GM21390 (cell line): ENCODE measurements around the gene F12.
"Not testable (repeated sequence)": the region's sequence is repeated elsewhere in the genome, so short reads cannot be mapped to it uniquely, and the experiment has no call there.

Experiments
- ATAC-seq: cut with Tn5 transposase; IDR thresholded peaks from one replicate; pipeline ENCODE4 v1.9.1; 2021; ENCODE audit not compliant: unreplicated experiment

Gene F12

DNA sequence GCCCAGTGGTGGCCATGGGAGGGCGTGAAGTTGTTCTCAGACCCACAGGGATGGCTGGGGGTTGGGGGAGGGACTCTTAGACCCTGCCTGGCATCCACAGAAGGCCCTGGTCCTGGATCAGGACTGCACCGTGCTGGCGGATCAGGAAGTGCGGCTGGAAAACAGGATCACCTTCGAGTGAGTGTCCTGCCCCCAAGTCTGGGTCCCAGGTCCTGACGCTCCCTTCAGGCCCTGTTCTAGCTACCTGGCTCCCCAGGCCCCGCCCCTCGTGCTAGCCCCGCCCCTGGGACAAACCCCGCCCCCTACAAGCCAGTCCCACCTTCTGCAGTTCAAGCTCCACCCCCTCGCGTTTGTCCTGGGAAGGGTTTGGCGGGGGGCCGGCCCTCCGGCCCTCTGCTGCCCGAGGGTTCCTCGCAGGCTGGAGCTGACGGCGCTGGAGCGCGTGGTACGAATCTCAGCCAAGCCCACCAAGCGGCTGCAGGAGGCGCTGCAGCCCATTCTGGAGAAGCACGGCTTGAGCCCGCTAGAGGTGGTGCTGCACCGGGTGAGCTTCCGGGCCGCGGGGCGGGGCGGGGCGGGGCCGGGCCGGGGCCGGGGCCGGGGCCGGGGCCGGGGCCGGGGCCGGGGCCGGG lies 38.8 kb downstream of the F12 start:
- peak; percentile 78 for ATAC-seq

DNA sequence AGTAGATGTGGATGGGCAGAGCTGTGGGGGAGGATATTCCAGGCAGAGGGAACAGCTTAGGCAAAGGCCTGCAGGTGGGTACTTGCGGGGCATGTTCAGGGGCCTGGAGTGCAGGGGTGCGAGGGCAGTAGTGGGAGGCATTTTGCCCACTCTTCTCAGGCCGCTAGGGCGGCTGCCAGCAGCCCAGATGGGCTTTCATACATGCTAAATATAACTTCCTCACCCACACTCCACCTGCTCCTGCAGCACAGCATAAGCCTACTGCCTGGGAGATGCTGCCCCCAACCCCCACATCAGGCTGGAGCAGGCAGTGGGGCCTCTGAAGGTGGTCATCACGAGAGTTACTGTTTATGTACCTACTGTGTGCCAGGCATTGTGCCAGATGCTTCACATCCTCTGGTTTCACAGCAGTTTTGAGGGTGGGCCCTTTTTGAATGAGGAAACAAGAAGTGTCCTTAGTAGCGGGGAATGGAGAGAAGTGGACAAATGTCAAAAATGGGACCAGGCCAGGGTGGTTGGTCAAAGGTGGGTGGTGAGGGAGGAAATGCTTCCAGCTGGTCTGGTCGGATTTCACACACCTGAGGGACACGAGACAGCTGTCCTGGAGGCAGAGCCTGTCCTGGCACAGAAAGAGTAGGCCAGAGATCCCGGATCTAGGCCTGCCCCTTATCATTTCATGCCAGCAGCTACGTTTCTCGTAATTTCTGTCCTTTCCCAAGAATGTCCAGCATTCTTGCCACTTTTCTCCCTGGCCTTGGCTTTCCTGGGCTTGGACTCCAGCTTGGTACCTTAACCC lies 39.5 kb downstream of the F12 start:
- ATAC-seq: no peak

DNA sequence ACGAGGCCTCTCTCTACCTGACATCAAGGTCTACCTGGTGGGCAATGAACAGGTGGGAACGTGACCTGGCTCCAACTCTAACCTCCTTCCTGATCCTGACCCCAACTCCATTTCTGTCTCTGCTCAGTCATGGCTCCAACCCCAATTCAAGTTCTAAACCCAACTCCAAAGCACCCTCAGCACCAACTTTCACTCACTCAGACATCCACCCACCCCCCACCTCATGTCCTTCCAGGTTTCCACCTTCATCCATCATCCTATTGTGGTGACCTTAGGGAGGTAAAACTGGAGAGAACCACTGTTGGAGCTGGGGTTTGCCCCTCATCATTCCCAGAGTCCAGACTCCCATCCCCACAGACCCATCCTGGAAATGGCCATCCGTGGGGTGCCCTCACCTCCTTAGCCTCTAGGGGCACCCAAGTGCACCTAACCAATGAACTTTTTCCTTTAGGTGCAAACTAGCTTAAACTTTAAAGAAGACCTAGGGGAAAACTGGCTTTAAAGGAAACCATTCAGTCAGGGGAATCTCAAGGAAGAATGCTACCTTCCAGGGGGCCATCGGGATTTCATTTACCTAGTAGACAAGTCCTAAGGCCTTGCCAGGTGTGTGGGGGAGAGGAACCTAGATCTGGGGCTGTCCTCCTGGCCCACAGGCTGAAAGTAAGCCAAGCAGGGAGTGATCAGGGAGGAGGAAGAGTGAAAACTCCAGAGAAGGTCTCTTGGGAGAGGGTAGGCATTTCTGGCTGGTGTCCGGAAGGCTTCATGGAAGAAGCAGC lies 40.3 kb downstream of the F12 start:
- no peak for ATAC-seq

DNA sequence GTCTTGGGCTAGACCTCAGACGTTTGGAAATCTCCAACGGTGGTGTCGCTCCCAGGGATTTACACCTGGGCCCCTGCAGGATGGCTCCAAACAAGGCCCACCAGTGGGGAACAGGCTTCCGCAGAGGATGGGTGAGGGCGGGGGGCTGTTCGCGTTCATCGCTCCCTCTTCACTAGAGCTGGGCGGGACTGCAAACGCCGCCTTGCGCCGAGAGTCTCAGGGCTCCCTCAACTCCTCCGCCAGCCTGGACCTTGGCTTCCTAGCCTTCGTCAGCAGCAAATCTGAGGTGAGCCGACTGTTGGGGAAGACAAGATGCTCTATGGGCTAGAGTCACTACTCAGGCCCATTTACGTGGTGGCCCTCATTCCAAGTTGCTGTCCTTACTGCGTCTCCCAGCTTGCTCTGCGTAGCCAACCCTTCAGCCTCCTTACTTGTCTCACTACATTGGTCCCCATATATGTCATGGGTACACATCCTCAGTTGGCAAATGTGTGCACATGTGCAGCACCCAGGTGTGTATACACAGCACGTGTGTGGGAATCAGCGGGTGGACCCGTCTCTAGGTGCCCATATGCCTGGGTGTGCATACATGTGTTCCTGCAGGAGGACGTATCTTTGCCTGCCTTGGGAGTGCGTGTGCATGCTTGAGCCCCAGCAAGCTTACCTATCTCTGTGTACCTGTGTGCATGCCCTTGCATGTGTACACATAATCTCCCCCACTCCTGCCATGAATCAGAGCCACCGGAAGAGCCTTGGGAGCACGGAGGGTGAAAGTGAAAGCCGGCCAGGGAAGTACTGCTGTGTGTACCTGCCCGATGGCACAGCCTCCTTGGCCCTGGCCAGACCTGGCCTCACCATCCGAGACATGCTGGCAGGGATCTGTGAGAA lies 41.1 kb downstream of the F12 start:
- no peak for ATAC-seq

DNA sequence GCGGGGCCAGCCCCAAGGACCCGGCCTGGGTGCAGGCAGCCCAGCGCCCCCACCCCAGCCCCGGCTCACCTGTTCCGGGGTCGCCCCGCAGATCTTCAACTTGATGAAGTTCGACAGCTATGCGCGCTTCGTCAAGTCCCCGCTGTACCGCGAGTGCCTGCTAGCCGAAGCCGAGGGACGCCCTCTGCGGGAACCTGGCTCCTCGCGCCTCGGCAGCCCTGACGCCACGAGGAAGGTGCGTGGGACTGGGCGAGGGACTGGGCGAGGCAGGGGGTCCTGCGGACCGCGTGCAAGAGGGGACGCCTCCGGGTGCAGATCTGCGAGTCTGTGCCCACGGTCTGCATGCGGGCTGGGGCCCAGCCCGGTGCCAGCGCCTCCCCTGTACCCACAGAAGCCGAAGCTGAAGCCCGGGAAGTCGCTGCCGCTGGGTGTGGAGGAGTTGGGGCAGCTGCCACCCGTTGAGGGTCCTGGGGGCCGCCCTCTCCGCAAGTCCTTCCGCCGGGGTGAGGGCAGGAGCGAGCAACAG lies 42.0 kb downstream of the F12 start:
- ATAC-seq: no peak

DNA sequence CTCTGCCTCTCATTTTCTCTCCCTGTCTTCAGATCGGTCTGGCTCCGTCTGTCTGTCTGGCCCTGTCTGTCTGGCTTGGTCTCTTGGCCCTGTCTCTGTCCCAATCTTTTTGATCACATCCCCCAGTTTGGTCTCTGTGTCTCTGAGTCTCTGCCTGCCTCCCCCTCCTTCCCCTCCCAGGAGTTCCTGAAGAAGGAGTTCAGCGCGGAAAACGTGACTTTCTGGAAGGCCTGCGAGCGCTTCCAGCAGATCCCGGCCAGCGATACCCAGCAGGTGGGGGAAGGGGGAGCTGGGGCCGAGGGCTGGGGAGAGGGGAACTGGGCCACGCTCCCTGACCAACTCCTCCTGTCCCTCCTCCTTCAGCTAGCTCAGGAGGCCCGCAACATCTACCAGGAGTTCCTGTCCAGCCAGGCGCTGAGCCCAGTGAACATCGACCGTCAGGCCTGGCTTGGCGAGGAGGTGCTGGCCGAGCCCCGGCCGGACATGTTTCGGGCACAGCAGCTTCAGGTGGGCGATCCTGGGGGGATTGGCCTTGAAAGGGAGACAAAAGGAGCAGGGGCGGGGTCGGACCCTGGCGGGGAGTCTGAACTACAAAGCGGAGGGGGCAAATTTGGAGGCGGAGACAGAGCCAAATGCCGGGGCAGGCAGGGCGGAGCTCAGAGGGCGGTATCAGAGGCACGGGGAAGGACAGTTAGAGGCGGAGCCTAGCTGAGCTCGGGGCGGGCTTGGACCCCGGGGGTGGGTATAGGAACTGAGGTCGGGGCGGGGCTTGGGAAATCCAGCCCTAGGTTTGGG lies 42.6 kb downstream of the F12 start:
- ATAC-seq: no peak

DNA sequence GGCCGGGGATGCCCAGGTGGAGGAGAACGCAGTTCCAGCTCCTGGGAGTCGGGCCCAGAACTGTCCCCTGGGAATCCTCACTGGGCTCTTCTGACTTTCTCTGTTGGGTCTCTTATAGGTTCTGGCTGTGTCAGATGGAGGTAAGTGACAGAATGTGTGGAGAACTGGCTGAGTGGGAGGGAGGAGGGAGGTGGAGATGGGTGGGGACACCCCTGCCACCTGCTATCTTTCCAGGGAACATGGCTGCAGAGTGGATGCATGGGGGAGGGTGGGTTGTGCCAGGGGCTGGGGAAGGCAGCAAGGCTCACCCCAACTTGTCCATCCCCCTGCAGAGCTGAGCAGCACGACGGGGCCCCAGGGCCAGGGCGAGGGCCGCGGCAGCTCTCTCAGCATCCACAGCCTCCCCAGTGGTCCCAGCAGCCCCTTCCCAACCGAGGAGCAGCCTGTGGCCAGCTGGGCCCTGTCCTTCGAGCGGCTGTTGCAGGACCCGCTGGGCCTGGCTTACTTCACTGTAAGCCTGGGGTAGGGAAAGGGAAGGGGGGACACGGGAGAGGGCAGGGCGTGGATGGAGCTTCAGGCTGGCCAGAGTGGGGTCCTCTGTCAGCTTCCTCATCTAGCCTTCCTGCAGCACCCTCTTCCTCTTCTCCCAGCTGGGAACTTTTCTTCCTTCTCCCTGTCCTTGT lies 43.4 kb downstream of the F12 start:
- ATAC-seq: no peak

DNA sequence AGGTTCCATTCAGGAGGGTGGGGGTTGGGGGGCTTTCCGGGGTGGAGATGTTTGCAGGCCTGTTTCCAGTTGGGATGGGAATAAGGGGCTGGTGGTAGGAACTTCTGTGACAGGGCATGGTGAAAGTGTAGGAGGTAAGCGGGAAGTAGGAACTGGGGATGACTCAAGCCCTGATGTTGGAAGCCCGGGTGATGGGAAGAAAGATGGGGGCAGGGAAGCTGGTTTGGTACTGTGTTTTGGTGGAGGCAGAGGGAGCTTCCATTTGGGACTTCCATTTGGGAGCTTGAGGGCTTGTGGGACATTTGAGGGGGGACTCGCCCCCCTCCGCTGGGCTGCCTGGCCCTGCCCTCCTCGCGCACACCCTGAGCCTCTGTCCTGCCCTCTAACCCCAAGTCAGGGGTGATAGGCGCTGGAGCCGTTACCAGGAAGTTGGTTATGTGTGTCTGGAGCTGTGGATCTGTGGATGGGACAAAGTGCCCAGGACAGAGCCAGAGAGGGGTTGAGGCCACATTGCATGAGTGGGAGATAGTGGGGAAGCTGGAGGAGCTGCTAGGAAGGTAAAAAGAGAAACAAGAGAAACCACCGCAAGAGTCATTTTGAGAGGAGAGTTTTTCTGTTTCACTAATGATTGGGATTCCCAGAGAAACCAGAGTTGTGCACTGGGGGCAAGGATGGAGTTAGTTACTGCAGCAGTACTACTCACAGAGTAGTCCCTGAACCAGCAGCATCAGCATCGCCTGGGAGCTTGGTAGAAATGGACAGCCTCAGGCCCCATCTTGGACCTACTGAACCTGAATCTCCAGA lies 45.0 kb downstream of the F12 start:
- ATAC-seq: peak; percentile 40

DNA sequence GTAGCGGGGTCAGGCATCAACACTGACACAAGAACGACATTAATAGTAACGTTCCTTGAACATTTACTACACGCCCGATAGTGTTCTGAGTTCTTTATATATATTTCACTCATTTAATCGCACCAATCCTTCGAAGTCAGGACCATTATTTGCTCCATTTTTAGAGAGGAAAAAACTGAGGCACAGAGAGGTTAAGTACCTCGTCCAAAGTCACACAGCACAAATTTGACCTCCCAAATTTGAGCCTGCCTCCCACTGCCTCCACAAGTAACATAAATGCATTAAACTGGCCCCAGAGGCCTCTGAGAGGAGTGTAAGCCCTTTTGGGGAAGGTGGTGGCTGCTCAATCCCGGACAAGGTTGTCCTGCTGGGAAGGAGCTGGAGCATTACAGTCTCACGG lies 45.8 kb downstream of the F12 start:
- no peak for ATAC-seq

DNA sequence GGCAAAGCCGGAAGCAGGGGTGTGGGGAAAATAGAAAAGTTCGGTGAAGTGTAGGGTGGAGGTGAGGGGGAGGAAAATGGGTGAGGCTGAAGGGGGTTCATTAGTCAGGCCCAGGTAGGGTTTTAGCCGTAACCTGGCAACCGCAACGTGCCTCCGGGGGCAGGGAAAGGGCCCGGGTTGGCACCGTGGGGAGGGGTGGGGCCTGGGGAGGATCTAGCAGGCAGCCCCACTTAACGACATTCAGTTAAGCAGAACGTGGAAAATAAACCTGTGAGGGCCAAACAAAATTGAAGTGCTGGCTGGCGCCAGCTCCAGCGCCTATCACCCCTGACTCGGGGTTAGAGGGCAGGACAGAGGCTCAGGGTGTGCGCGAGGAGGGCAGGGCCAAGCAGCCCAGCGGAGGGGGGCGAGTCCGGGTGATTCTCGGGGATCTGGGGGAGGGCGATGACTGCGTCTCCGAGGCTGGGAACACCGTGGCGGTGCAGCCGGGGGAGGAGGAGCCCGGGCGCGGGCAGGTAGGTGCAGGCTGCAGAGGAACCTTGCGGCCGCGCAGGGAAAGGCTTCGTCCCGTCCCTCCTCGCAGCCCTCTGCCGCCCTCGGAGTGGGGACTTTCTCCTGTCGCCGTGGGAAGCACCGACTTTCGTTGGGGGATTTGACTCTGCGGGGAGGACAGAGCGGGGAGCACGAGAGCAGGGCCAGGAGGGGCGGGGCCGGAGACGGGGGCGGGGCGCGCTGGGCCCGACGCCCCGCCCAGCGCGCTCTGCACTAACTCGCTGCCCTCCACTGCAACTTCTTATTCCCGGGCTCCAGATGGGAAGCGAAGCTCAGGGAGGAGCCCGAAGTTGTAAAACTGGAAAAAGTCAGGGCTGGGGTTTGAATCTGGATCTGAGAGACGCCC lies 46.5 kb downstream of the F12 start:
- ATAC-seq: peak; percentile 40

DNA sequence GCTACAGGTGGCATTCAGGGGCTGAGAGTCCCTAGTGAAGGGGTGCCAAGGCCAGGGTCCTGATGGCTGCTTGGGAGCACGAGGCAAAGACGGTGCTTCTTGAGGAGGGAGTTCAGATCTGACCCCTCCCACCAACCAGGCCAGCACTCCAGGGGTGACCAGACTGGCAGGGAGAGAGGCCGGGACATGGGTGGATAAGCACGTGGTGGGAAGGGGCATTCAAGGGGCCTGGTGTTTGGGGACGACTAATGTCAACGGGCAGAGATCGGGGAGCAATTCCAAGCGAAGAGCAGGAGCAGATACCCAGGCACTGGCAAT lies 47.1 kb downstream of the F12 start:
- ATAC-seq: no peak

DNA sequence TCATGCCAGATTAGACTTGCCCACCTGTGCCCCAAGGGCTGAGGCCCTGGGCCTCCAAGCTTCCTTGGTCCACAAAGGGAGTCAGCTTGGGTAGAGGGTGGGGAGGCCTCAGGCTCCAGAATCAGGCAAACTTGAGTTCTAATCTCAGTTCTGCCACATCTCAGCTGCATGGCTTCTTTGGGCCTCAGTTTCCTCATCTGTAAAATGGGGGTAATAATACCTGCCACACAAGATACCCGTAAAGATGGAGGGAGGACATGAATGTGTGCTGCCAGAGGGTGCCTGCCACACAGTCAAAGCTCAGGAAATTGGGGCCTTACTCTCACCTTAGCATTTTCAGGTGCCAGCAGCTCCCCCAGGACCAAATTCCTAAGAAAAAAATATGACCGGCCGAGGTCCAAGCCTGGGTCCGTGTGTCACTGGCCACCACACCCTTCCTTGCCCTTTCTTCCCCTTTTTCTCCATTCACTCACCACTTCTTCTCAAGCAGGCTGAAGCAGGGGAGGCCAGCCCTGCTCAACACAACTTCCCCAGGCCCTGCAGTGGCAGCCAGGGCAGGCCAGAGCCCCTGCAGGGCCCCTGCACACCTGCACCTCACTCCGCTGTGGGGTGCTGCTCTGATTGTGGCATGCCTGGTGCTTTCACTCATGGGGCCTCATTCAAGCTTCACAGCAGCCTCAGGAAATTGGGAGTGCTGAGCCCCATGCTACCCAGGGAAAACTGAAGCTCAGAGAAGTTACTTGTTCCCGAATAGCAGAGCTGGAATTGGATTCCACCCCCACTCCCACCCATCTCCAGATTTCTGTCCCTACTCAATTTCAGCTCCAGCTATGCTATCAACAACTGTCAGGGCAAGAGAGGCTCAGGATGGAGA lies 47.7 kb downstream of the F12 start:
- ATAC-seq: no peak

DNA sequence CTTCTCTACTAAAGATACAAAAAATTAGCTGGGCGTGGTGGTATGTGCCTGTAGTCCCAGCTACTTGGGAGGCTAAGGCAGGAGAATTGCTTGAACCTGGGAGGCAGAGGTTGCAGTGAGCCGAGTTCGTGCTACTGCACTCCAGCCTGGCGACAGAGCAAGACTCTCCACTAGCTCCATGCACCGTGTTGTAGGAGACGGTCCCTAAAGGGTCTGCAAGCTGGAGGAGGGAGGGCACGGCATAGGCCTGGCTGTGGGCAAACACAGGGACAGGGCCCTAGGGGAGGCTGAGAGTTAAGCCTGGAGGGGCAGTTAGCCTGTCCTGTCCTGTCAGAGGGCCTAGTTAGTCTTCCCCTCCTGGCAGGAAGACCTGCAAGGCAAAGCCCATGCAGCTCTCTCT lies 48.6 kb downstream of the F12 start:
- ATAC-seq: not testable (repeated sequence)

DNA sequence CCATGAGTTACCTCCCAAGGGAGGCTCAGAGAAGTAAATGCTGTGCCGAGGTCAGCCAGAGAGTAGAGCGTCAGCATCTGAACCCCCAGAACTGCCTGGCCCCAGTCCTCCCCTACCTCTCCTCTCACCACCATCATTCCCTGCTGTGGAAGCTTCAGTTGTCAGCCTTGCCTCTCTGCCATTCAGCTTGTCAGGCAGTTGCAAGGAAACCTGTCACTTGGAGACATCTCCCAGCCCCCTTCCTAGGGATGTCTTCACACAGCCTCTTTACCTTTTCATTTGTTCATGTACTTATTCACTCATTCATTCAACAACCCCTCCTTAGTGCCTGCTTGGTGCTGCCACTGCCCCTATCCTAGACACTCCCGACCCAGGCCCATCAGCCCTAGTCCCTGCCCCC lies 49.5 kb downstream of the F12 start:
- no peak for ATAC-seq

DNA sequence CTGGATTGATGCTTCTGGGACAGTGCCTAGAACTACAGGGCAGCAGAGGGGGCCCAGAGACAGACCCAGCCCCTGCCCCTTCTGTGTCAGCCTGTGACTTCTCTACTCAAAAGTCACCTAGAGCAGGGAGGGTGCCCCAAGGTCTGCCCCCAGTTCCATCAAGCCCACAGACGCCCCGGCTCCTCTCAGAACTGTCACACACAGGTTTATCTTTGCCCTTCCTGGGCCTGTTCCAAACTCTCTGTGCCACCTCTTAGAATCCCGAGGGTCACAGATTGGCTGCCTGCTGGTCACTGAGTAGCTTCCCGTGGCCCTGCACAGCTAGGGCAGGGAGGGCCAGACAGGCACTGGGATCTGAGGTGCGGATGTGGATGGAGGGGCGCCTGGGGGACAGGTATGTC lies 49.9 kb downstream of the F12 start:
- no peak for ATAC-seq

DNA sequence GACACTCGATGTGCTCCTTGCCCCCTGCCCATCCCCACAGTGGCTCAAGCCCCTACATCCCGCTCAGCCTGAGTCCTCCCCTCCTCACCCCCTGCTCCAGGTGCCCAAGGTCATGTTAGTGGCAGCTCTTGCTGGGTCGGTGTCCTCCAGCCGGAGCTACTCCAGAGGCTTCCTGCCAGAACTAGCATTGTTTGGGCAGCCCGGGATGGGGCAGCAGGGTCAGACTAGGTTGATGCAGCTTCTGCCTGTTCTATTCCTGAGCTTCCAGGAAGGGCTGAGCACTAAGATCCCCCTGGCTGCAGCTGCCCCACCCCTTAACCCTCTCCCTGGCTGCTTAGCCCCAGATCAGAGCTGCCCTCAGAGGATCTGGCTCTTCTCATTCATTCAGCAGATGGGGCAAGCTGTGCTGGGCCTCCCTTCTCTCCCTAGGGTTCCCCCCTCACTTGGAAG lies 51.0 kb downstream of the F12 start:
- no peak for ATAC-seq
